IMR-90 (cell line): ENCODE data around the gene PROZ. TPM values are rescaled to one million over a fixed set of nuclear protein-coding genes. Genes with fewer than 3 reads are reported as not detected.

ENCODE experiments used
- ATAC-seq: fragments of 200-7000 bp; cut with Tn5 transposase; 2 replicates; pipeline ENCODE4 v1.9.1; 2020; ENCODE audit warnings: low read depth, mild to moderate bottlenecking, moderate library complexity
- BruUV-seq: library from RNA; stranded (reverse); fragments of 400-500 nt; replicated peaks from 2 replicates; lab custom pipeline; 2021; lab: Mats Ljungman, UMichigan
- CTCF ChIA-PET: fragments of 300-600 bp; formaldehyde crosslinking; extraction: SDS; loops from one replicate; lab custom pipeline; 2021; ENCODE audit warnings: antibody characterized with exemption; lab: Yijun Ruan, JAX
- POLR2A ChIA-PET: fragments of 300-600 bp; sonication (Branson Sonifier 250); formaldehyde crosslinking; loops from one replicate; lab custom pipeline; 2022; ENCODE audit warnings: antibody characterized with exemption; ENCODE audit not compliant: unreplicated experiment; lab: Charles Lee
- DNase-seq: peaks from one replicate; pipeline ENCODE4 v3.0.0; 2013
- H2AFZ ChIP-seq: replicated peaks from 2 replicates; pipeline ENCODE3; 2013; ENCODE audit warnings: low read length, mild to moderate bottlenecking; ENCODE audit not compliant: poor library complexity
- H2AK5ac ChIP-seq: 2 replicates; pipeline ENCODE4 v1.6.1; 2013; ENCODE audit warnings: low read depth, low read length, inconsistent platforms
- H2AK9ac ChIP-seq: replicated peaks from 2 replicates; pipeline ENCODE3; 2013; ENCODE audit warnings: mild to moderate bottlenecking, low read depth, low read length, moderate library complexity; ENCODE audit not compliant: poor library complexity
- H2BK120ac ChIP-seq: 2 replicates; pipeline ENCODE4 v1.6.1; 2013; ENCODE audit warnings: low read depth, low read length, inconsistent platforms
- H2BK15ac ChIP-seq: 3 replicates; pipeline ENCODE4 v1.6.1; 2013; ENCODE audit warnings: low read depth, low read length, inconsistent platforms
- H2BK20ac ChIP-seq: 2 replicates; pipeline ENCODE4 v1.6.1; 2013; ENCODE audit warnings: low read depth, mild to moderate bottlenecking, inconsistent platforms, low read length, moderate library complexity
- H2BK5ac ChIP-seq: 2 replicates; pipeline ENCODE4 v1.6.1; 2013; ENCODE audit warnings: mild to moderate bottlenecking, low read depth, low read length, inconsistent platforms; ENCODE audit not compliant: poor library complexity, severe bottlenecking
- H3K14ac ChIP-seq: replicated peaks from 2 replicates; pipeline ENCODE4 v1.6.1; 2013; ENCODE audit warnings: low read depth, low read length, inconsistent platforms
- H3K18ac ChIP-seq: 2 replicates; pipeline ENCODE4 v1.6.1; 2013; ENCODE audit warnings: low read depth, low read length, control low read depth
- H3K23ac ChIP-seq: 2 replicates; pipeline ENCODE4 v1.6.1; 2013; ENCODE audit warnings: low read depth, low read length, inconsistent platforms
- H3K27ac ChIP-seq: 2 replicates; pipeline ENCODE4 v1.5.1; 2013; ENCODE audit warnings: mild to moderate bottlenecking, control low read depth, low read length; ENCODE audit not compliant: insufficient read depth
- H3K27me3 ChIP-seq: 2 replicates; pipeline ENCODE4 v1.6.1; 2013; ENCODE audit warnings: low read length; ENCODE audit not compliant: control insufficient read depth, insufficient read depth
- H3K36me3 ChIP-seq: 2 replicates; pipeline ENCODE4 v1.6.1; 2013; ENCODE audit warnings: low read length, mixed read lengths; ENCODE audit not compliant: control insufficient read depth, insufficient read depth
- H3K4ac ChIP-seq: 2 replicates; pipeline ENCODE4 v1.6.1; 2013; ENCODE audit warnings: low read depth, low read length, inconsistent platforms
- H3K4me1 ChIP-seq: 2 replicates; pipeline ENCODE4 v1.6.1; 2013; ENCODE audit warnings: low read length, mixed read lengths; ENCODE audit not compliant: control insufficient read depth, insufficient read depth
- H3K4me2 ChIP-seq: 2 replicates; pipeline ENCODE4 v1.6.1; 2013; ENCODE audit warnings: low read depth, mild to moderate bottlenecking, control low read depth, low read length, moderate library complexity
- H3K4me3 ChIP-seq: 2 replicates; pipeline ENCODE4 v1.5.1; 2013; ENCODE audit warnings: low read depth, mild to moderate bottlenecking, control low read depth, low read length, moderate library complexity; ENCODE audit not compliant: insufficient read depth
- H3K56ac ChIP-seq: 2 replicates; pipeline ENCODE4 v1.6.1; 2013; ENCODE audit warnings: low read length, inconsistent platforms; ENCODE audit not compliant: insufficient read depth; ENCODE audit errors: extremely low read depth
- H3K79me1 ChIP-seq, 2 experiments: 2 replicates each; pipeline ENCODE4 v1.6.1; 2013; ENCODE audit warnings: low read length in 2 of 2, inconsistent platforms in 1 of 2, low read depth in 1 of 2
- H3K9ac ChIP-seq: 2 replicates; pipeline ENCODE4 v1.6.1; 2013; ENCODE audit warnings: low read depth, low read length, control low read depth
- H3K9me1 ChIP-seq: 2 replicates; pipeline ENCODE4 v1.6.1; 2013; ENCODE audit warnings: low read length, inconsistent platforms; ENCODE audit not compliant: insufficient read depth
- H3K9me3 ChIP-seq: 2 replicates; pipeline ENCODE4 v1.6.1; 2013; ENCODE audit warnings: low read length; ENCODE audit not compliant: control insufficient read depth, insufficient read depth
- H4K20me1 ChIP-seq: 2 replicates; pipeline ENCODE4 v1.6.1; 2013; ENCODE audit warnings: low read length, inconsistent platforms; ENCODE audit not compliant: insufficient read depth
- H4K5ac ChIP-seq: 2 replicates; pipeline ENCODE4 v1.6.1; 2013; ENCODE audit warnings: mild to moderate bottlenecking, low read depth, low read length, control low read depth
- H4K8ac ChIP-seq, 2 experiments: 2 replicates each; pipeline ENCODE4 v1.6.1; 2013; ENCODE audit warnings: low read depth in 2 of 2, low read length in 2 of 2, control low read depth in 1 of 2, inconsistent platforms in 1 of 2
- H4K91ac ChIP-seq: 2 replicates; pipeline ENCODE4 v1.6.1; 2013; ENCODE audit warnings: low read depth, low read length, inconsistent platforms; ENCODE audit not compliant: insufficient read depth
- BHLHE40 ChIP-seq: fragments of 150-350 bp; IDR thresholded peaks from 2 replicates; pipeline ENCODE4 v1.6.1; 2016; ENCODE audit warnings: mild to moderate bottlenecking, low read depth, low read length
- CEBPB ChIP-seq: IDR thresholded peaks from 2 replicates; pipeline ENCODE4 v1.6.1; 2012; ENCODE audit warnings: low read depth, low read length, improper control_type of control experiment
- CHD1 ChIP-seq: IDR thresholded peaks from 2 replicates; pipeline ENCODE4 v1.6.1; 2012; ENCODE audit warnings: low read depth, low read length, improper control_type of control experiment
- CTCF ChIP-seq: conservative IDR thresholded peaks from 2 replicates; pipeline ENCODE4 v1.5.1; 2012; ENCODE audit warnings: mild to moderate bottlenecking, low read depth, low read length, improper control_type of control experiment
- FOS ChIP-seq: fragments of 150-350 bp; IDR thresholded peaks from 2 replicates; pipeline ENCODE4 v1.6.1; 2016; ENCODE audit warnings: low read depth, low read length
- MAFK ChIP-seq: IDR thresholded peaks from 2 replicates; pipeline ENCODE4 v1.6.1; 2012; ENCODE audit warnings: low read depth, low read length, improper control_type of control experiment
- MAZ ChIP-seq: IDR thresholded peaks from 2 replicates; pipeline ENCODE4 v1.6.1; 2012; ENCODE audit warnings: low read depth, mild to moderate bottlenecking, low read length, improper control_type of control experiment, moderate library complexity, borderline replicate concordance
- MXI1 ChIP-seq: IDR thresholded peaks from 2 replicates; pipeline ENCODE4 v1.6.1; 2012; ENCODE audit warnings: low read depth, mild to moderate bottlenecking, low read length, moderate library complexity, borderline replicate concordance
- NFE2L2 ChIP-seq: fragments of 150-350 bp; IDR thresholded peaks from 2 replicates; pipeline ENCODE4 v1.6.1; 2016; ENCODE audit warnings: low read depth, mild to moderate bottlenecking, low read length
- POLR2A ChIP-seq: IDR thresholded peaks from 2 replicates; pipeline ENCODE4 v1.6.1; 2012; ENCODE audit warnings: mild to moderate bottlenecking, low read depth, low read length
- RAD21 ChIP-seq: IDR thresholded peaks from 2 replicates; pipeline ENCODE4 v1.6.1; 2012; ENCODE audit warnings: low read length, improper control_type of control experiment
- RCOR1 ChIP-seq: IDR thresholded peaks from 2 replicates; pipeline ENCODE4 v1.6.1; 2012; ENCODE audit warnings: mild to moderate bottlenecking, low read length, improper control_type of control experiment; ENCODE audit not compliant: insufficient replicate concordance
- SMC3 ChIP-seq: fragments of 150-350 bp; IDR thresholded peaks from 2 replicates; pipeline ENCODE4 v1.6.1; 2016; ENCODE audit warnings: low read depth, mild to moderate bottlenecking, antibody characterized with exemption, low read length, moderate library complexity
- USF2 ChIP-seq: fragments of 150-350 bp; IDR thresholded peaks from 2 replicates; pipeline ENCODE4 v1.6.1; 2017; ENCODE audit warnings: mild to moderate bottlenecking, antibody characterized with exemption, low read length, low read depth
- WGBS, 2 experiments: methylation state at CpG; one replicate each; pipeline versions ENCODE4 v1.1.5 to v1.1.7; 2013; ENCODE audit warnings: missing lambda C conversion rate in 2 of 2; ENCODE audit not compliant: insufficient read length in 1 of 2; ENCODE audit errors: extremely low coverage in 2 of 2; 5-methylcytosine and 5-hydroxymethylcytosine counted together
- dilution Hi-C: fragments of 300-500 bp; cut with HindIII; formaldehyde crosslinking; loops from one replicate; pipeline ENCODE4 v1.14.3; 2018; ENCODE audit warnings: low sequenced_read_pairs; ENCODE audit not compliant: unreplicated experiment
- in situ Hi-C: fragments of 300-500 bp; cut with MboI; formaldehyde crosslinking; loops from 3 replicates; pipeline ENCODE4 v1.14.3; 2019; ENCODE audit warnings: low sequenced_read_pairs, inconsistent platforms, mixed read lengths
- intact Hi-C: fragments of 100-400 bp; cut with micrococcal nuclease; formaldehyde crosslinking; loops from 2 replicates; pipeline ENCODE4 v1.10.0; 2022
- polyA plus RNA-seq, 3 experiments: library from polyadenylated mRNA; depleted of rRNA; stranded (reverse); fragments of >200 nt; gene quantifications; 2 replicates each; pipeline ENCODE4 v1.2.3, GENCODE V29; 2012; ENCODE audit warnings: low replicate concordance in 1 of 3
- total RNA-seq: library from RNA; depleted of rRNA; stranded (reverse); fragments of >200 nt; gene quantifications from 2 replicates; pipeline ENCODE4 v1.2.3, GENCODE V29; 2012

PROZ gene
- total and polyA plus RNA-seq, 2 of the 4 experiments (the other 2 are of a cell fraction) = not detected

- ATAC-seq (no peak), DNase-seq (no peak)
- Histone ChIP-seq H3K4me1 (peaks cover 3% of the 10 kb centered on the region; the same call in 1 of the 2 replicates), H3K23ac (no peak overlapping the region), H3K14ac (no peak overlapping the region), H2AFZ (no peak overlapping the region), H3K18ac (no peak overlapping the region), H3K9ac (no peak overlapping the region), H3K4me2 (no peak overlapping the region), H3K9me3 (no peaks in the 10 kb centered on the region; the same call in 1 of the 2 replicates), H4K20me1 (no peaks in the 10 kb centered on the region), H3K56ac (no peak overlapping the region), H3K4me3 (no peak overlapping the region), H3K36me3 (no peaks in the 10 kb centered on the region), H2BK15ac (no peak overlapping the region), H2AK5ac (no peak overlapping the region), H4K8ac (no peak overlapping the region), H4K91ac (no peak overlapping the region), H2AK9ac (no peak overlapping the region), H3K27ac (no peak overlapping the region), H3K9me1 (peaks cover 4% of the 10 kb centered on the region; the same call in 1 of the 2 replicates), H3K79me1 (no peaks in the 10 kb centered on the region), H2BK120ac (no peak overlapping the region), H4K5ac (no peak overlapping the region), H2BK20ac (no peak overlapping the region), H3K4ac (no peak overlapping the region), H3K27me3 (peaks cover 11% of the 10 kb centered on the region), H2BK5ac (no peak overlapping the region)
- dilution Hi-C loops (no loop called here), in situ Hi-C loops (no loop called here), intact Hi-C loops (no loop called here)
- 75% methylated on average over 6 of the region's 10 CpGs; no CpG with 5 or more reads in 1 of the 2 experiments for WGBS, 2 experiments
- no TSS peak for BruUV-seq
- TF ChIP-seq NFE2L2 = no peak
- no peak for TF ChIP-seq FOS
- TF ChIP-seq MAZ = no peak
- no peak for TF ChIP-seq CTCF
- no peak for TF ChIP-seq MXI1
- TF ChIP-seq CEBPB = no peak
- no peak for TF ChIP-seq CHD1
- TF ChIP-seq BHLHE40 = no peak
- no peak for TF ChIP-seq USF2
- TF ChIP-seq POLR2A = no peak
- no peak for TF ChIP-seq RAD21
- TF ChIP-seq MAFK = no peak
- no peak for TF ChIP-seq RCOR1
- TF ChIP-seq SMC3 = no peak
- ChIA-PET POLR2A (no interaction called here), CTCF (no interaction called here)
These were observed 42.1 kb upstream of the PROZ start for GRCh38 chr13:113116206-113116800.
